Esophagus muscularis mucosa (tissue), 4 donors: Measurements from ENCODE around the gene AFF2.

Experiments
- EP300 ChIP-seq: sonication (generic); formaldehyde crosslinking; IDR thresholded peaks from one replicate; pipeline ENCODE4 v1.6.1; 2017; ENCODE audit warnings: antibody characterized with exemption
- POLR2A ChIP-seq: fragments of 450-650 bp; IDR thresholded peaks from one replicate; pipeline ENCODE4 v1.6.1; 2017; ENCODE audit warnings: antibody characterized with exemption, moderate library complexity, mild to moderate bottlenecking, low read depth
- POLR2AphosphoS5 ChIP-seq, 2 donors: sonication (generic); formaldehyde crosslinking; IDR thresholded peaks; one replicate each; pipeline ENCODE4 v1.6.1; 2017; ENCODE audit warnings: antibody characterized with exemption in 2 of 2
- TF ChIP-seq, protein P1 (sequence below), 3 experiments: fragments of 200-600 bp in 2 of 3; fragments of 450-650 bp in 1 of 3; sonication (generic) in 2 of 3; IDR thresholded peaks; one replicate each; pipeline ENCODE4 v1.5.1; 2017 to 2019; ENCODE audit warnings: antibody characterized with exemption in 3 of 3, mild to moderate bottlenecking in 2 of 3, moderate library complexity in 1 of 3

DNA sequence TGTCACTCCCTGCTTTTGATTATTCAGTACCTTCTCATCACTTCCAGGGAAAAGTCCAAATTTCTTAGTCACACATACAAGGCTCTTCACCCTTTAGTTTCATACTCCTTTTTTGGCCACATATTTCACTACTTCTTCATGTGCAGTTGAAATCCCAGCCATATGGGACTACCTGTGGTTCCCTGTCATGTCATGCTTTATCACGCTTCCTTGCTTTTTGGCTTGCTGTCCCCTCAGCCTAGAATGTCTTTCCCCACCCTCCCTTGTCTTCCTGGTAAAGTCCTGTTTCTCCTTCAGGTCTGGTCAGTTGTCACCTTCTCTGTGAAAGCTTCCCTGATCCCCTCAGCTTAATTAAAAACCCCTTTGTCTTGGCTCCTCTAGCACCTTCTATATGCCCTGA, 163.8 kb downstream of the AFF2 start:
- TF ChIP-seq, protein P1, sequence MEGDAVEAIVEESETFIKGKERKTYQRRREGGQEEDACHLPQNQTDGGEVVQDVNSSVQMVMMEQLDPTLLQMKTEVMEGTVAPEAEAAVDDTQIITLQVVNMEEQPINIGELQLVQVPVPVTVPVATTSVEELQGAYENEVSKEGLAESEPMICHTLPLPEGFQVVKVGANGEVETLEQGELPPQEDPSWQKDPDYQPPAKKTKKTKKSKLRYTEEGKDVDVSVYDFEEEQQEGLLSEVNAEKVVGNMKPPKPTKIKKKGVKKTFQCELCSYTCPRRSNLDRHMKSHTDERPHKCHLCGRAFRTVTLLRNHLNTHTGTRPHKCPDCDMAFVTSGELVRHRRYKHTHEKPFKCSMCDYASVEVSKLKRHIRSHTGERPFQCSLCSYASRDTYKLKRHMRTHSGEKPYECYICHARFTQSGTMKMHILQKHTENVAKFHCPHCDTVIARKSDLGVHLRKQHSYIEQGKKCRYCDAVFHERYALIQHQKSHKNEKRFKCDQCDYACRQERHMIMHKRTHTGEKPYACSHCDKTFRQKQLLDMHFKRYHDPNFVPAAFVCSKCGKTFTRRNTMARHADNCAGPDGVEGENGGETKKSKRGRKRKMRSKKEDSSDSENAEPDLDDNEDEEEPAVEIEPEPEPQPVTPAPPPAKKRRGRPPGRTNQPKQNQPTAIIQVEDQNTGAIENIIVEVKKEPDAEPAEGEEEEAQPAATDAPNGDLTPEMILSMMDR (IDR thresholded peaks at IDR 0.05) = no peak
- no peak for TF ChIP-seq POLR2A
- TF ChIP-seq POLR2AphosphoS5 (IDR thresholded peaks at IDR 0.05) = no peak
- TF ChIP-seq EP300 = no peak
